Right lobe of liver (tissue), 6 donors: ENCODE results near the gene PAF1. TPM values are rescaled to one million over a fixed set of nuclear protein-coding genes. Genes with fewer than 3 reads are reported as not detected.

Experiments
- ATAC-seq, 4 donors: fragments of 200-7000 bp; cut with Tn5 transposase; one replicate each; pipeline ENCODE4 v1.9.1; 2020; ENCODE audit warnings: mild to moderate bottlenecking in 4 of 4, moderate library complexity in 4 of 4
- DNase-seq, 3 donors: peaks; one replicate each; pipeline ENCODE4 v3.0.0-alpha.2; 2020
- H3K27ac ChIP-seq, 3 donors: fragments of 200-600 bp; one replicate each; pipeline ENCODE4 v1.8.0; 2022
- H3K27me3 ChIP-seq, 2 donors: fragments of 200-600 bp; one replicate each; pipeline ENCODE4 v1.8.0; 2022
- H3K36me3 ChIP-seq, 4 donors: fragments of 200-600 bp; sonication (generic) in 1 of 4; one replicate each; pipeline versions ENCODE4 v1.5.1 to v1.8.0; 2017 to 2022; ENCODE audit warnings: control low read depth in 1 of 4
- H3K4me1 ChIP-seq, 4 donors: fragments of 200-600 bp; sonication (generic) in 1 of 4; one replicate each; pipeline versions ENCODE4 v1.5.1 to v1.8.0; 2017 to 2022; ENCODE audit warnings: control low read depth in 1 of 4
- H3K4me3 ChIP-seq, 3 donors: fragments of 200-600 bp; one replicate each; pipeline ENCODE4 v1.8.0; 2022
- H3K9me3 ChIP-seq, 4 donors: fragments of 200-600 bp; sonication (generic) in 1 of 4; one replicate each; pipeline versions ENCODE4 v1.5.1 to v1.8.0; 2017 to 2022; ENCODE audit warnings: control low read depth in 1 of 4
- POLR2A ChIP-seq: fragments of 450-650 bp; IDR thresholded peaks from one replicate; pipeline ENCODE4 v1.6.1; 2017; ENCODE audit warnings: antibody characterized with exemption, mild to moderate bottlenecking
- WGBS: methylation state at CpG from one replicate; pipeline ENCODE4 v1.1.6; 2018; ENCODE audit warnings: low coverage, low lambda C conversion rate; ENCODE audit not compliant: insufficient coverage; ENCODE audit errors: missing lambda C conversion rate; 5-methylcytosine and 5-hydroxymethylcytosine counted together
- intact Hi-C, 2 donors: fragments of 100-400 bp; cut with DNase I; formaldehyde crosslinking; loops; one replicate each; pipeline versions ENCODE4 v1.11.2 to v1.14.1; 2022
- total RNA-seq, 6 experiments: library from RNA; depleted of rRNA in 2 of 6; stranded (reverse); fragments of >200 nt in 2 of 6; fragmentation: NEBNext Ultra II Directional in 3 of 6; extraction: Animal tissue kit (Norgen Biotek cat#: 25700) in 3 of 6; gene quantifications; one replicate each; pipeline versions ENCODE4 v1.1.0 to v1.2.4, GENCODE V29; 2016 to 2023
- TF ChIP-seq, protein P1 (sequence below), 4 donors: fragments of 200-600 bp in 3 of 4; fragments of 450-650 bp in 1 of 4; IDR thresholded peaks; one replicate each; pipeline versions ENCODE4 v1.5.1 to v1.8.0; 2016 to 2022; ENCODE audit warnings: antibody characterized with exemption in 4 of 4, mild to moderate bottlenecking in 2 of 4
- donor health status: DM: no; HTN: yes; CAD: no.
- donor health status: DM: no; HTN: no; CAD: no.
- donor health status: DM: no; HTN: no; CAD: no.
- donor health status: DM: no; HTN: yes; CAD: no.
- donor health status: DM: no; HTN: yes; CAD: no.

Gene PAF1
- total RNA-seq, 6 experiments from 2014 or later, result 18.6 to 34.9 (median 24.8) TPM

DNA sequence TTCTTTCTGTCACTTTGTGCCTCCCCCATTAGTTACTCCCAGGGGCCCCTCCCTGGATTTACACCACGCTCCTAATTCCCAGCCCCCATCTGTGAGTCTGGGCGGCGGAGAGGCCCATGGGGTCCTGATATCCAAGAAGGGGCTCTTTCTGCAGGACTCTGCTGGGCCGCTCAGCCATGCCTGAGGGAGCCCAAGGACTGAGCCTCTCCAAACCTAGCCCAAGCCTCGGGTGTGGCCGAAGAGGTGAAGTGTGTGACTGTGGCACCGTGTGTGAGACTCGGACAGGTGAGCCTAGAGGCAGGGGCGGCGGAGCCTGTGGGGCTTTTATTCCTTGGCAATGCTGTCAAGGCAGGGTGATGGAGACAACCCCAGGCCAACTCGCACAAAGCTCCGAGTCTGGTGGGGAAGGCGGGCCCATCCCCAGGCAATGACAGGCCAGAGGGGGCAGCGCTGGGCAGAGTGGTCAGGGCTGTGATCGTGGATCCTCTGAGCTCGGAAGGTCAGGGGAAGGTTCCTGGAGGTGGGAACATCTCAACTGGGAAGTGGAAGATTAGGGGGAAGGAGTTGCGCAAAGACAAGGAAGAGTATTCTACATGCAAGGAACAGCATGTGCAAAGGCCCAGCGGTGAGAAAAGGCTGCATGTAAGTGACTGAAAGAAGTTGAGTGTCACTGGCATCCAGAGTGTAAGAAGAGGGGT is 23.2 kb upstream of the PAF1 start:
- no peaks in the 10 kb centered on the region for H3K36me3 ChIP-seq
- TF ChIP-seq, protein P1, sequence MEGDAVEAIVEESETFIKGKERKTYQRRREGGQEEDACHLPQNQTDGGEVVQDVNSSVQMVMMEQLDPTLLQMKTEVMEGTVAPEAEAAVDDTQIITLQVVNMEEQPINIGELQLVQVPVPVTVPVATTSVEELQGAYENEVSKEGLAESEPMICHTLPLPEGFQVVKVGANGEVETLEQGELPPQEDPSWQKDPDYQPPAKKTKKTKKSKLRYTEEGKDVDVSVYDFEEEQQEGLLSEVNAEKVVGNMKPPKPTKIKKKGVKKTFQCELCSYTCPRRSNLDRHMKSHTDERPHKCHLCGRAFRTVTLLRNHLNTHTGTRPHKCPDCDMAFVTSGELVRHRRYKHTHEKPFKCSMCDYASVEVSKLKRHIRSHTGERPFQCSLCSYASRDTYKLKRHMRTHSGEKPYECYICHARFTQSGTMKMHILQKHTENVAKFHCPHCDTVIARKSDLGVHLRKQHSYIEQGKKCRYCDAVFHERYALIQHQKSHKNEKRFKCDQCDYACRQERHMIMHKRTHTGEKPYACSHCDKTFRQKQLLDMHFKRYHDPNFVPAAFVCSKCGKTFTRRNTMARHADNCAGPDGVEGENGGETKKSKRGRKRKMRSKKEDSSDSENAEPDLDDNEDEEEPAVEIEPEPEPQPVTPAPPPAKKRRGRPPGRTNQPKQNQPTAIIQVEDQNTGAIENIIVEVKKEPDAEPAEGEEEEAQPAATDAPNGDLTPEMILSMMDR (IDR thresholded peaks at IDR 0.05), result no peak
- TF ChIP-seq POLR2A, result no peak
- ATAC-seq (no peak), DNase-seq (peak in 1 of 3 donors; percentile 54)
- peak overlapping the region; percentile 59 to 99 (median 81) for H3K4me3 ChIP-seq
- H3K27me3 ChIP-seq, result no peaks in the 10 kb centered on the region
- peak overlapping the region; percentile 7 to 86 (median 65) for H3K27ac ChIP-seq
- 68% methylated on average over 11 of the region's 18 CpGs for WGBS
- H3K4me1 ChIP-seq, result peaks cover 0 to 12% (median 2%) of the 10 kb centered on the region in 4 donors
- no peaks in the 10 kb centered on the region for H3K9me3 ChIP-seq
- intact Hi-C loops, result no loop called here

GRCh38 chr19:39413272-39413910 is 22.5 kb upstream of the PAF1 start:
- peak overlapping the region; percentile 65 to 86 (median 73) for H3K27ac ChIP-seq
- no peaks in the 10 kb centered on the region for H3K27me3 ChIP-seq
- 56% methylated on average over 1 of the region's 54 CpGs for WGBS
- peak overlapping the region; percentile 59 to 99 (median 81) for H3K4me3 ChIP-seq
- TF ChIP-seq, protein P1 (IDR thresholded peaks at IDR 0.05), result no peak
- TF ChIP-seq POLR2A, result no peak
- ATAC-seq, result no peak
- H3K36me3 ChIP-seq, result peaks cover 0 to 5% (median 2%) of the 10 kb centered on the region in 4 donors
- intact Hi-C loops, result no loop called here
- peak; percentile 61 to 72 (median 71) for DNase-seq
- no peaks in the 10 kb centered on the region for H3K9me3 ChIP-seq
- H3K4me1 ChIP-seq, result peaks cover 0 to 12% (median 2%) of the 10 kb centered on the region in 4 donors

GRCh38 chr19:39412867-39413271 is 22.0 kb upstream of the PAF1 start:
- Histone ChIP-seq H3K9me3 (no peaks in the 10 kb centered on the region), H3K27ac (peak overlapping the region; percentile 65 to 86 (median 73)), H3K4me1 (peaks cover 0 to 12% (median 2%) of the 10 kb centered on the region in 4 donors), H3K36me3 (peaks cover 0 to 10% (median 7%) of the 10 kb centered on the region in 4 donors), H3K4me3 (peak overlapping the region; percentile 59 to 99 (median 81)), H3K27me3 (no peaks in the 10 kb centered on the region)
- DNase-seq (no peak), ATAC-seq (no peak)
- 0% methylated on average over 3 of the region's 24 CpGs for WGBS
- TF ChIP-seq POLR2A, result no peak
- TF ChIP-seq, protein P1 (IDR thresholded peaks at IDR 0.05), result no peak
- intact Hi-C loops, result no loop called here

DNA sequence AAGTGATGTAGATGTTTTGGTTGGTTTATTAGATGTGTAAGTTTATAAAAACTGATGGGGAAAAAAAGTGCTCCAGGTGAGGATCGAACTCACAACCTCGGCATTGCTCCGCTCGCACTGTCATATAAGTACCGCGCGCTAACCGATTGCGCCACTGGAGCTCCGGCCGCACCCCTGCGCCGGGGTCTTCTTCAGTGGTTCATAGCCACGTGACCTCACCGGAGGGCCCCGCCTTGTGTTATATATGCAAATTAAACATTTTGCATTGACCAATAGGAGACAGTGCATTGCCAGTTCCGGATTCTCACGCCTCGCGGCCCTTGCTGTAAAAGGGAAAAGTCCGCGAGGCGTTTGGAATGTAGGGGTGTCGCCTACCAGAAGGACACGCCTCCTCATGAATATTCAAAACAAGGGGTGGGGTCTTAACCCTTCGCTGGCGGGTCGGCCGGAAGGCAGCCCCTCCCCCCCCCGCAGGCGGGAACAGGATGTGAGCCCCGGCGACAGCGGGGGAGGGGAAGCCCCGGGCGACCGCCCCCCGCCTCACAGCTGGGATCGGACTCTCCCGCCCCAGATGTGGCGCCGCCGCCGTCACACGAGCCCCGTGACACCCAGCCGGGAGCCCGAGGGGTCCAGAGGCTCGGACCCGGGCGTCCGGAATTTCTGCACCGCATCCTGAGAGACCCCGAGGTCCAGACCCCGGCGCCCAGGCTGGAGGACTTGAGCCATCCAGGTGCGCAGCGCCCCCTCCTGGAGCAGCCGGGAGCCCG is 21.4 kb upstream of the PAF1 start, which contains the start of gene PLEKHG2:
PLEKHG2 (plus strand) TSS at position 570 of the 767 bp plus-strand sequence. CDS start 1,418 bp downstream, outside the sequence.
- TF ChIP-seq, protein P1 (IDR thresholded peaks at IDR 0.05), result peak; percentile 82 to 87 (median 85)
- peak; percentile 86 for TF ChIP-seq POLR2A
- peaks cover 0 to 11% (median 7%) of the 10 kb centered on the region in 4 donors for H3K36me3 ChIP-seq
- H3K9me3 ChIP-seq, result no peaks in the 10 kb centered on the region
- intact Hi-C loops, result no loop called here
- H3K4me1 ChIP-seq, result peaks cover 0 to 12% (median 2%) of the 10 kb centered on the region in 4 donors
- H3K27ac ChIP-seq, result peak within 1 kb of the TSS; percentile 93 to 100 (median 99)
- ATAC-seq (peak; percentile 46 to 66 (median 57)), DNase-seq (peak; percentile 95 to 96 (median 96))
- 0% methylated on average over 14 of the region's 60 CpGs for WGBS
- no peaks in the 10 kb centered on the region for H3K27me3 ChIP-seq
- peak within 1 kb of the TSS; percentile 59 to 99 (median 81) for H3K4me3 ChIP-seq
